Neuronal stem cell (in vitro differentiated cells): ENCODE data around the gene CGB7.
A peak's percentile ranks its signal among the peaks of the same experiment; 100 is the strongest.

Source experiments
- DNase-seq: peaks from one replicate; pipeline ENCODE4 v3.0.0-alpha.2; 2013; ENCODE audit warnings: low spot score
- H2AFZ ChIP-seq: one replicate; pipeline ENCODE4 v1.6.1; 2013; ENCODE audit warnings: mild to moderate bottlenecking, low read length, inconsistent platforms
- H2AK5ac ChIP-seq: 2 replicates; pipeline ENCODE4 v1.6.1; 2013; ENCODE audit warnings: low read depth, mild to moderate bottlenecking, inconsistent platforms, low read length, moderate library complexity, mixed read lengths
- H2BK120ac ChIP-seq: 2 replicates; pipeline ENCODE4 v1.6.1; 2013; ENCODE audit warnings: low read depth, mild to moderate bottlenecking, inconsistent platforms, low read length, moderate library complexity, mixed read lengths
- H2BK12ac ChIP-seq: one replicate; pipeline ENCODE4 v1.6.1; 2013; ENCODE audit warnings: low read length, inconsistent platforms
- H2BK15ac ChIP-seq: 2 replicates; pipeline ENCODE4 v1.6.1; 2013; ENCODE audit warnings: mild to moderate bottlenecking, low read length, inconsistent platforms, mixed read lengths
- H2BK5ac ChIP-seq: one replicate; pipeline ENCODE4 v1.6.1; 2013; ENCODE audit warnings: inconsistent platforms, mild to moderate bottlenecking, low read length, moderate library complexity
- H3K14ac ChIP-seq: one replicate; pipeline ENCODE4 v1.6.1; 2013; ENCODE audit warnings: low read length, inconsistent platforms
- H3K18ac ChIP-seq: 2 replicates; pipeline ENCODE4 v1.6.1; 2013; ENCODE audit warnings: low read length, inconsistent platforms
- H3K23ac ChIP-seq: 2 replicates; pipeline ENCODE4 v1.6.1; 2013; ENCODE audit warnings: low read depth, mild to moderate bottlenecking, mixed read lengths, low read length, inconsistent platforms; ENCODE audit not compliant: poor library complexity
- H3K27ac ChIP-seq: replicated peaks from 3 replicates; pipeline ENCODE4 v1.5.1; 2013; ENCODE audit warnings: low read length, inconsistent platforms
- H3K27me3 ChIP-seq, 3 experiments: 2 replicates each; pipeline ENCODE4 v1.6.1; 2013; ENCODE audit warnings: low read length in 3 of 3, mild to moderate bottlenecking in 2 of 3, inconsistent platforms in 1 of 3, low read depth in 1 of 3, mixed read lengths in 1 of 3, moderate library complexity in 1 of 3; ENCODE audit not compliant: control insufficient read depth in 3 of 3, insufficient read depth in 3 of 3
- H3K36me3 ChIP-seq, 2 donors: replicated peaks in 1 of 2; 2 replicates each; pipeline ENCODE4 v1.6.1; 2013; ENCODE audit warnings: low read length in 2 of 2; ENCODE audit not compliant: control insufficient read depth in 2 of 2, insufficient read depth in 2 of 2
- H3K4ac ChIP-seq: 2 replicates; pipeline ENCODE4 v1.6.1; 2013; ENCODE audit warnings: inconsistent platforms, mild to moderate bottlenecking, low read length, moderate library complexity
- H3K4me1 ChIP-seq, 2 donors: 1 replicate in 1 of 2; 2 replicates in 1 of 2; pipeline ENCODE4 v1.6.1; 2013; ENCODE audit warnings: low read length in 2 of 2, low read depth in 1 of 2; ENCODE audit not compliant: control insufficient read depth in 2 of 2, insufficient read depth in 1 of 2
- H3K4me2 ChIP-seq: one replicate; pipeline ENCODE4 v1.6.1; 2013; ENCODE audit warnings: mild to moderate bottlenecking, low read length, inconsistent platforms; ENCODE audit not compliant: insufficient read depth, poor library complexity, severe bottlenecking
- H3K4me3 ChIP-seq, 2 donors: 2 replicates each; pipeline ENCODE4 v1.5.1; 2013; ENCODE audit warnings: low read length in 2 of 2, mild to moderate bottlenecking in 2 of 2, inconsistent platforms in 1 of 2, moderate library complexity in 1 of 2
- H3K79me1 ChIP-seq: one replicate; pipeline ENCODE4 v1.6.1; 2013; ENCODE audit warnings: low read depth, mild to moderate bottlenecking, inconsistent platforms, low read length, moderate library complexity
- H3K9ac ChIP-seq: one replicate; pipeline ENCODE4 v1.6.1; 2013; ENCODE audit warnings: mild to moderate bottlenecking, low read depth, low read length, inconsistent platforms; ENCODE audit not compliant: poor library complexity
- H3K9me3 ChIP-seq, 2 donors: replicated peaks in 1 of 2; 2 replicates each; pipeline versions ENCODE3 to v1.6.1; 2013; ENCODE audit warnings: low read length in 2 of 2, mild to moderate bottlenecking in 2 of 2, inconsistent platforms in 1 of 2, low read depth in 1 of 2, mixed read lengths in 1 of 2, moderate library complexity in 1 of 2; ENCODE audit not compliant: control insufficient read depth in 2 of 2, insufficient read depth in 1 of 2
- H4K8ac ChIP-seq: one replicate; pipeline ENCODE4 v1.6.1; 2013; ENCODE audit warnings: low read depth, mild to moderate bottlenecking, inconsistent platforms, low read length, moderate library complexity
- H4K91ac ChIP-seq: one replicate; pipeline ENCODE4 v1.6.1; 2013; ENCODE audit warnings: low read length, low read depth, mild to moderate bottlenecking, inconsistent platforms; ENCODE audit not compliant: poor library complexity
- WGBS, 2 donors: extraction: QIAGEN DNeasy Blood & Tissue Kit; methylation state at CpG; one replicate each; pipeline ENCODE4 v1.1.7; 2013; ENCODE audit warnings: missing lambda C conversion rate in 2 of 2, mixed read lengths in 1 of 2; ENCODE audit not compliant: insufficient read length in 2 of 2, insufficient replicate concordance in 1 of 2; ENCODE audit errors: extremely low coverage in 2 of 2; 5-methylcytosine and 5-hydroxymethylcytosine counted together

CGB7 gene

DNA sequence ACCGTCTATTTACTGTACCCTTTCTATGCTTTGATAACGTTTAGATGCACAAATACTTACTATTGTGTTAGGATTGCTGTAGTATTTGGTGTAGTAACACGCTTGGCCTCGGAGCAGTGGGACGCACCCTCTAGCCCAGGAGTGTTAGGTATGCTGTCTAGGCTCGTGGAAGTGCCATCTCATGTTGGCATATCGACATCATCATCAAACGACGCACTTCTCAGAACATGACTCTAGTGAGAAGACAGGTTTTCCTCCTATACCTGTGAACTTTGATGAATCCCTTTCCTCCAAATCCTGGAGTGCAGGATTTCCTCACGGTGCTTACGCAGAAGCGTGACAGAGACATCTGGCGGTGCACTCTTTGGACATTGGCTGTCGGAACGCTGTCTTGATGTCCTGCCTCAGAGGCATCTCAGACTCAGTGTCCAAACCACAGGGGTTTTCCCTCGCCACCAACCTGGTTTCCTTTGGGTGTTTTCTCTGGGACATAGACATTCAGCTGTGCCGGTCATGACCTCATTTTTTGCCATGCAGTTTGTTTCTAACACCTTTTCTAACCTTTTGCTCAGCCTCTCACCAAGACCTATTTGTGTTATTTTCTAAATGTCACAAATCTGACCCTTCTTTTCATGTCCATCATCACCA is 34.0 kb upstream of the CGB7 start:
- Histone ChIP-seq H3K18ac (no peak overlapping the region), H3K9me3 (no peaks in the 10 kb centered on the region), H2BK120ac (no peak overlapping the region), H3K4ac (no peak overlapping the region), H3K4me1 (peaks cover 2 to 3% of the 10 kb centered on the region in 2 donors), H3K4me2 (no peak overlapping the region), H2AK5ac (no peak overlapping the region), H3K9ac (no peak overlapping the region), H3K36me3 (peaks cover 57 to 96% of the 10 kb centered on the region in 2 donors), H3K4me3 (no peak overlapping the region), H2BK15ac (no peak overlapping the region), H2BK12ac (no peak overlapping the region), H2BK5ac (no peak overlapping the region), H3K79me1 (peaks cover 6% of the 10 kb centered on the region), H3K23ac (no peak overlapping the region), H4K8ac (no peak overlapping the region), H2AFZ (no peak overlapping the region), H3K14ac (no peak overlapping the region), H3K27ac (no peak overlapping the region), H4K91ac (no peak overlapping the region), H3K27me3 (no peaks in the 10 kb centered on the region)
- no CpG with 5 or more reads among the region's 17 CpGs for WGBS, 2 donors
- DNase-seq: no peak

DNA sequence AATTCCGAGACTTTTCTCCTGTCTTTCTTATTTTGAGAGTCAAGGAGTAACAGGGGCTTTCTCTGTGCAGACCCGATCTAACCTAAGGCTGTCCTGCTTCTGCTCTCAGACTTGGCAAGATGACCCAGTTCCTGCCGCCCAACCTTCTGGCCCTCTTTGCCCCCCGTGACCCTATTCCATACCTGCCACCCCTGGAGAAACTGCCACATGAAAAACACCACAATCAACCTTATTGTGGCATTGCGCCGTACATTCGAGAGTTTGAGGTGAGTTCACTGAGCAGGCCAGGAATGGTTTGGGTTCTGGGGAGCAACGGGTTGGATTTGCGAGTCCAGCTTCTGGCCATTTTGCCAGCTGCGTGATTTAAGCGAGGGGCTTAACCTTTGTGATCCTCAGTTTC is 28.7 kb upstream of the CGB7 start:
- Histone ChIP-seq H3K4me2 (peak overlapping the region; percentile 87), H3K4me1 (peaks cover 6 to 7% of the 10 kb centered on the region in 2 donors), H3K27ac (no peak overlapping the region), H4K91ac (no peak overlapping the region), H3K23ac (no peak overlapping the region), H3K4me3 (peak overlapping the region; percentile 96 to 97), H2AFZ (no peak overlapping the region), H2AK5ac (no peak overlapping the region), H2BK12ac (no peak overlapping the region), H4K8ac (no peak overlapping the region), H3K18ac (no peak overlapping the region), H2BK5ac (no peak overlapping the region), H2BK120ac (no peak overlapping the region), H3K4ac (no peak overlapping the region), H3K14ac (peak overlapping the region; percentile 33), H3K27me3 (peaks cover 0 to 4% (median 0%) of the 10 kb centered on the region in 3 experiments), H3K36me3 (peaks cover 29 to 50% of the 10 kb centered on the region in 2 donors), H3K9me3 (peaks cover 2 to 6% of the 10 kb centered on the region in 2 donors), H2BK15ac (no peak overlapping the region), H3K9ac (no peak overlapping the region), H3K79me1 (peaks cover 5% of the 10 kb centered on the region)
- DNase-seq: no peak
- WGBS, 2 donors: no CpG with 5 or more reads among the region's 11 CpGs

DNA sequence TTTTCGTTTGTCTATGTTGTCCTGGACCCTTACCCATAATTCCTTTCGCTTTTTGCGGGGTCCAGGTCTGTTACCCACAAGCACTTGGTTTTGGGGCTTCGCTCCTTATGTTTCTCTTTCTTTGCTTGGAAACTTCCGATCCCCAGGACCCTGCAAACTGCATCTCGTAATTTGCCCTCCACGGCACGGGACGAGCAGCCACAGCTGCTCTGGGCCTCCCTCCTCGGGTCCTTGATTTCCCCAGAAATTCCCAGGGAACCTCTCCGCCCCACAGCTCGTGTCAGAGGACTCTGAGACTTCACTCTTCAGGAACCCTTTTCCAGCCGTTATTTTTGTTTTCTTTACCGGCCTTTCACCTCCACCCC is 28.3 kb upstream of the CGB7 start:
- H4K8ac ChIP-seq: no peak overlapping the region
- peak overlapping the region; percentile 95 for H2BK5ac ChIP-seq
- no peak overlapping the region for H4K91ac ChIP-seq
- H3K4me1 ChIP-seq: peaks cover 6 to 7% of the 10 kb centered on the region in 2 donors
- peaks cover 28 to 45% of the 10 kb centered on the region in 2 donors for H3K36me3 ChIP-seq
- peaks cover 5% of the 10 kb centered on the region for H3K79me1 ChIP-seq
- no peak overlapping the region for H3K4ac ChIP-seq
- H2BK120ac ChIP-seq: no peak overlapping the region
- H3K4me2 ChIP-seq: peak overlapping the region; percentile 87
- peak overlapping the region; percentile 65 for H3K9ac ChIP-seq
- H3K9me3 ChIP-seq: peaks cover 2 to 6% of the 10 kb centered on the region in 2 donors
- H3K23ac ChIP-seq: no peak overlapping the region
- no peak overlapping the region for H2BK15ac ChIP-seq
- no peak overlapping the region for H2BK12ac ChIP-seq
- H3K18ac ChIP-seq: peak overlapping the region; percentile 99
- H3K27me3 ChIP-seq: peaks cover 0 to 4% (median 0%) of the 10 kb centered on the region in 3 experiments
- H3K4me3 ChIP-seq: peak overlapping the region; percentile 96 to 97
- peak overlapping the region; percentile 89 for H2AFZ ChIP-seq
- no CpG with 5 or more reads among the region's 14 CpGs for whole genome bisulfite sequencing, 2 donors
- DNase-seq: no peak
- H3K27ac ChIP-seq: peak overlapping the region; percentile 94
- no peak overlapping the region for H2AK5ac ChIP-seq
- H3K14ac ChIP-seq: no peak overlapping the region

DNA sequence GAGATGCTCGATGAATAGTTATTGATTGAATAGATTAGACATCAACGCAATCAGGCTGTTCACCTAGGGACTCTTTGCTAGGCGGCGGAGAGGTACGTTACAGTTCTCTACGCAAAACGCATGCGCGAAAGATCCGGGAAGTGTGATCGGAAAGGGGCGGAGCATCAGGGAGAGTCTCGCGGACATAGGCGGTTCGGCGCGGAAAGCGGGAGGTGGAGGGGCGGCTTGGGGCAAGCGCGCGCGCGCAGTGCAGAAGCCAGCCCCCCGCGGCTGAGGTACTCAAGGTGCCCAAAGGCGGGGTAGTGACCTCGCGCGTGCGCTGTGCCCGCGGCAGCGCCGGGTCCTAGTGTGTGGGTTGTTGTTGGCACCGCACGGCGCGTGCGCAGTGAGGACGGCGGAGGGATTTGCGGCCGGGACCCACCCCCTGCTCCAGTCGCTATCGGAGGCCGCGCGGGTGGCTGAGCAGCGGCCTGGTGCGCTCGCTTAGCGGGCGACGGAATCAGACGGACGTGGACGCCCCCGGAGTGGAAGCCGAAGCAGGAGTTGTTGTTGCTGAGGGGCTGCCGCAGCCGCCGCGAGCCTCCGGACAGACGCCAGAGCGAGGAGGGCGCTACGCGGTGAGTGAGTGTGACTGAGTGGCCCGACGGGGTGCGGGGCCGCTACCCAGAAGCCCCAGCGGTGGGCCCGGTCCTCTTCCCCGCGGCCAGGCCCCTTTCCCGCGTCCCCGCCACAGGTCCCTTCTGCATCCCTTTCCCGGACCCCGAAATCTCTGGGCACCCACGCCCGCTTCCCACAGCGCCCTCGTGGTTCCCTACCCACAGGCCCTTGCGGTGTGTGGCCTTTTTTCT is 27.7 kb upstream of the CGB7 start, which contains the start of gene SNRNP70:
TSS of gene SNRNP70 (plus strand) at position 432 of the 848 bp plus-strand sequence. CDS start 964 bp downstream, outside the sequence.
- no CpG with 5 or more reads among the region's 89 CpGs for WGBS, 2 donors
- H4K8ac ChIP-seq: no peak within 1 kb of the TSS

More for the DNA sequence above, 27.7 kb upstream of the CGB7 start, which contains the start of gene SNRNP70:
- H3K4me2 ChIP-seq: peak within 1 kb of the TSS; percentile 87
- no peak within 1 kb of the TSS for H2BK12ac ChIP-seq
- H2AFZ ChIP-seq: peak within 1 kb of the TSS; percentile 89
- peaks cover 6 to 7% of the 10 kb centered on the region in 2 donors for H3K4me1 ChIP-seq
- peaks cover 0 to 4% (median 0%) of the 10 kb centered on the region in 3 experiments for H3K27me3 ChIP-seq
- H3K23ac ChIP-seq: peak within 1 kb of the TSS; percentile 100
- peaks cover 5% of the 10 kb centered on the region for H3K79me1 ChIP-seq
- H3K9ac ChIP-seq: peak within 1 kb of the TSS; percentile 99
- peaks cover 2 to 6% of the 10 kb centered on the region in 2 donors for H3K9me3 ChIP-seq
- H3K4me3 ChIP-seq: peak within 1 kb of the TSS; percentile 96 to 97
- peak within 1 kb of the TSS; percentile 97 for H3K14ac ChIP-seq
- H2BK15ac ChIP-seq: no peak within 1 kb of the TSS
- peak; percentile 99 for DNase-seq
- no peak within 1 kb of the TSS for H2BK120ac ChIP-seq
- H2BK5ac ChIP-seq: peak within 1 kb of the TSS; percentile 95
- H2AK5ac ChIP-seq: peak within 1 kb of the TSS; percentile 32
- no peak within 1 kb of the TSS for H3K4ac ChIP-seq
- no peak within 1 kb of the TSS for H4K91ac ChIP-seq
- peak within 1 kb of the TSS; percentile 94 for H3K27ac ChIP-seq
- H3K36me3 ChIP-seq: peaks cover 22 to 39% of the 10 kb centered on the region in 2 donors
- peak within 1 kb of the TSS; percentile 99 for H3K18ac ChIP-seq
